Neuron (in vitro differentiated cells): Measurements from ENCODE around the gene CDC34.
A peak's percentile ranks its signal among the peaks of the same experiment; 100 is the strongest.

ENCODE experiments used
- H2AFZ ChIP-seq: one replicate; pipeline ENCODE4 v1.6.1; 2013; ENCODE audit warnings: low read depth, mild to moderate bottlenecking, inconsistent platforms, low read length, moderate library complexity
- H3K27me3 ChIP-seq: one replicate; pipeline ENCODE4 v1.6.1; 2013; ENCODE audit warnings: low read length; ENCODE audit not compliant: insufficient read depth
- H3K36me3 ChIP-seq: one replicate; pipeline ENCODE4 v1.6.1; 2013; ENCODE audit warnings: low read length; ENCODE audit not compliant: insufficient read depth
- H3K4me1 ChIP-seq: one replicate; pipeline ENCODE4 v1.6.1; 2013; ENCODE audit warnings: low read length; ENCODE audit not compliant: insufficient read depth
- H3K4me3 ChIP-seq: 2 replicates; pipeline ENCODE4 v1.5.1; 2013; ENCODE audit warnings: mild to moderate bottlenecking, low read length, moderate library complexity
- H3K9me3 ChIP-seq: one replicate; pipeline ENCODE4 v1.6.1; 2013; ENCODE audit warnings: low read length

The CDC34 gene

DNA sequence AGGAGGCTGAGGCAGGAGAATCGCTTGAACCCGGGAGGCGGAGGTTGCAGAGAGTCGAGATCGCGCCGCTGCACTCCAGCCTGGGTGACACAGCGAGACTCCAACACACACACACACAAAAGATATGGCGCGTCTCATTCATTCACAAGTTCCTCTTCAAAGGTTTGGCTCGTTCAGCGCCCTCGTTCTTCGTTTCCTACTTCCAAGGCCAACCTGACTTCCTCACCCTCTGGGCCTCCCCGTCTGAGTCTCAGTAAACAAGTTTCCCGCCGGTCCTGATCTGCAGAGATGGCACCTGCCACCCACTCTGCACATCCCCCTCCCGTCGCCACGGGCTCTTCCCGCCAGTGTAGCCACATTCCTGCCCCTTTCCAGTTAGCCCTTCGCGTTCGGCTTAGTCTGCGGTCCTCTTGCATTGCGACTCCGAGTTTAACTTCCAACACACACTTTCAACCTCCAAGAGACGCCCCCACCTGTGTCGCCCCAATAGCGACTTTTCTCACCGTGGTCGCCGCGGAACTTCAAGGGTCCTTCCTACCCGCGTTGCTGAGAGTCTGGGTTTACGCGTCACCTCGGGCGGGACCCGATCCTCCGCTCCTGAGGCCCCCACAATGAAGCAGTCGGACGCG is 39.5 kb downstream of the CDC34 start:
- Histone ChIP-seq H3K36me3 (peaks cover 6% of the 10 kb centered on the region), H2AFZ (peak overlapping the region; percentile 6), H3K4me3 (peak overlapping the region; percentile 62), H3K9me3 (peaks cover 2% of the 10 kb centered on the region), H3K4me1 (peaks cover 25% of the 10 kb centered on the region), H3K27me3 (no peaks in the 10 kb centered on the region)

- H3K4me1 ChIP-seq: peaks cover 25% of the 10 kb centered on the region
- no peaks in the 10 kb centered on the region for H3K27me3 ChIP-seq
- peaks cover 5% of the 10 kb centered on the region for H3K36me3 ChIP-seq
- H2AFZ ChIP-seq: peak overlapping the region; percentile 6
- H3K4me3 ChIP-seq: peak overlapping the region; percentile 62
- peaks cover 2% of the 10 kb centered on the region for H3K9me3 ChIP-seq
Observed at GRCh38 chr19:571566-571974, 40.0 kb downstream of the CDC34 start.

DNA sequence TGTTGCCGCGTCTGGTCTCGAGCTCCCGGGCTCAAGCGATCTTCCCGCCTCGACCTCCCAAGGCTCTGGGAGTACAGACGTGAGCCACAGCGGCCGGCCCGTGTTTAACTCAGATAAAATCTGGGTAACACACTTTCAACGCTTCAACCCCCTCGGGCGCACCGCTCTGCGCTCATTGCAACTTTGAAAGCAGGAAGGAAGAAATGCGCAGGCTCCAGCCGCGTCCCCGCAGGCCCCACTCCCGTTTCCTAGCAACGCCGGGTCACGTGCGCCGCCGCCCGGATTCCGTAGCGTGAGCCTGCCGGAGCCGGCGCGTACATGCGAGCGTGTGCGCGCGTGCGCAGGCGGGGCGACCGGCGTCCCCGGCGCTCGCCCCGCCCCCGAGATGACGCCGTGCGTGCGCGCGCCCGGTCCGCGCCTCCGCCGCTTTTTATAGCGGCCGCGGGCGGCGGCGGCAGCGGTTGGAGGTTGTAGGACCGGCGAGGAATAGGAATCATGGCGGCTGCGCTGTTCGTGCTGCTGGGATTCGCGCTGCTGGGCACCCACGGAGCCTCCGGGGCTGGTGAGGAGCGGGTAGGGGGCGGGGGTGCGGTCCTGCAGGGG is 40.7 kb downstream of the CDC34 start, which contains the start of gene BSG:
BSG (plus strand) TSS at position 457 of the 603 bp plus-strand sequence; CDS start at position 496, 39 bp downstream.
- Histone ChIP-seq H2AFZ (peak within 1 kb of the TSS; percentile 6), H3K4me3 (peak within 1 kb of the TSS; percentile 92), H3K27me3 (no peaks in the 10 kb centered on the region), H3K36me3 (peaks cover 9% of the 10 kb centered on the region), H3K9me3 (peaks cover 2% of the 10 kb centered on the region), H3K4me1 (peaks cover 25% of the 10 kb centered on the region)

DNA sequence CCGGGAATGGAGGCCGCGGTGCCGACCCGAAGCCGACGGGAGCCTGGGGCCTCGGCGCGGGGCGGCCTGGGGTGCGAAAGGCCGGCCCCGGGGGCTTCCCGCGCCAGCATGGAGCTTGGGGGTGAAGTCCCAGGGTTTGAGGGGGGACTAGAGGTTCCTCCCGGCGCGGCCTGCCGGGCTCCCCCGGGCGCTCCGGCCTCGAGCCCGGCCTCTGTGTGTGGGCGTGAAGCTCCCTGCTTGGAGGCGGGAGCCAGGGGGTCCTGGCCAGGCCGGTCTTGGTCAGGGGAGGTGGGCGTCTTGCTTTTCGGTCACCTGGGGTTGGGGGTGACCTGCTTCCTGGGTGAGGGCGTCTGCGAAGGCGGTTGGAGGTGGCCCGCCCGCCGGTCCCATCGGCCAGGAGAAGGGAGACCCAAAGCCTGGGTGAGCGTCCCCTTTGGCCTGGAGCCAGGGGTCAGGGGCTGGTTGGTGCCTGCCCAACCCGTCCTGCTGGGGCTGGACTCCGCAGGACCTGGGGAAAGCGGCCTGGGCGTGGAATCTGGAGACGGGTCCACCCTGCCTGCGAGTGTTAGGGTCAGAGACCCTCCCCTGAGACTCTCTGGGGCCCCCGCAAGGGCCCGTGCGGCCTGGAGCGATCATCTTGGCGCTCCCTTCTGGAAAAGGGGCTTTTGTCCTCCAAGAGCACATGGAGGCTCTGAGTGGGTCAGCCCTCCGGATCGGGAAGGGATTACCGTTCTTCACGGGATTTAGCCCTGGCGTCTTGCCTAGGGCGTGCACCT is 41.4 kb downstream of the CDC34 start:
- Histone ChIP-seq H3K4me1 (peaks cover 25% of the 10 kb centered on the region), H3K4me3 (peak overlapping the region; percentile 92), H3K9me3 (no peaks in the 10 kb centered on the region), H2AFZ (no peak overlapping the region), H3K27me3 (no peaks in the 10 kb centered on the region), H3K36me3 (peaks cover 15% of the 10 kb centered on the region)

- Histone ChIP-seq H3K4me1 (peaks cover 25% of the 10 kb centered on the region), H3K27me3 (no peaks in the 10 kb centered on the region), H3K9me3 (no peaks in the 10 kb centered on the region), H2AFZ (no peak overlapping the region), H3K36me3 (peaks cover 19% of the 10 kb centered on the region), H3K4me3 (peak overlapping the region; percentile 92)
Observed at GRCh38 chr19:573519-573825, 41.9 kb downstream of the CDC34 start.

DNA sequence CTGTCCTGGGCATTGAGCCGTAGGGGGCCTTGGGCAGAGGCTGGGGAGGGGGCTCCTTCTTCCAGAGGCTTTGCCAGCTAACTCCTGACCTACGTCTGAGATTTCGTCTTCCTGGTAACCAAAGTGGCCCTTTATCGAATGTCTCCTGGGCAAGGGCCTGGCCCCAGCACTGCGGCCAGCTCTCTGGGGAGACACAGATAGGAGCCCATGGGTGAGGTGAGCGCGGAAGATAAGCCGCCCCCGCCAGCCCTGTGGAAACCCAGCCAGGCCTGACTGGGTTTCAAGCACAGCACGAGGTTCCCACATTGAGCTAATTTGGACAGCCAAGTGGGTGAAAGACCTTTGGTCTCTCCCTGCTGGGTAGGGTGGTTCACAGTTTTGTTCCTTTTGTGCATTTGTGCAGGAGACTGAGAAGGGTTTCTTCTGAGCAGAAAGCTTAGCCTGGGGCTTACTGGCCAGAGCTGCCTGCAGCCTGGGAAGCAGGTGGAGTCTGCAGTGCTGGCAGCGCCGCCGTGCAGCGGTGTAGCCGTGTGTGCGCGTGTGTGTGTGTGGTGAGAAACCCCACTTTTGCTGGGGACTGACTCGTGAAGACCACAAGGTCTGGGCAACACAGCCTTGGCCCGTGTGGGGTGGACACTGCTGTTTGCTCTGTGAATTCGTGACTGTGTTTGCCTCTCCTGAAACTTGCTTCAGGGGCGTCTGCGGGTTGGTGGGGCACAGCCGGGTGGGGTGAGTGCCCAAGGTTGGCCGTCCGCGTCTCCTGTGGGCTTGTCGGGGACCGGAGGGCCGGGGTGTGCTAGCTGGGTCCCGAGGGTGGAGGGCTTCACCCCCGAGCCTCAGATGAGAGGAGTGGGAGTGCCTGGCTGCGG is 43.3 kb downstream of the CDC34 start:
- H3K4me1 ChIP-seq: peaks cover 25% of the 10 kb centered on the region
- no peak overlapping the region for H2AFZ ChIP-seq
- no peaks in the 10 kb centered on the region for H3K9me3 ChIP-seq
- H3K27me3 ChIP-seq: no peaks in the 10 kb centered on the region
- H3K4me3 ChIP-seq: peak overlapping the region; percentile 3
- peaks cover 26% of the 10 kb centered on the region for H3K36me3 ChIP-seq

- Histone ChIP-seq H3K9me3 (no peaks in the 10 kb centered on the region), H3K4me1 (peaks cover 25% of the 10 kb centered on the region), H3K36me3 (peaks cover 33% of the 10 kb centered on the region), H3K4me3 (no peak overlapping the region), H3K27me3 (no peaks in the 10 kb centered on the region), H2AFZ (no peak overlapping the region)
Observed at GRCh38 chr19:575527-576506, 44.3 kb downstream of the CDC34 start.

GRCh38 chr19:576768-577438 is 45.3 kb downstream of the CDC34 start:
- no peak overlapping the region for H2AFZ ChIP-seq
- H3K36me3 ChIP-seq: peaks cover 42% of the 10 kb centered on the region
- no peaks in the 10 kb centered on the region for H3K27me3 ChIP-seq
- H3K4me3 ChIP-seq: no peak overlapping the region
- H3K4me1 ChIP-seq: peaks cover 21% of the 10 kb centered on the region
- no peaks in the 10 kb centered on the region for H3K9me3 ChIP-seq

DNA sequence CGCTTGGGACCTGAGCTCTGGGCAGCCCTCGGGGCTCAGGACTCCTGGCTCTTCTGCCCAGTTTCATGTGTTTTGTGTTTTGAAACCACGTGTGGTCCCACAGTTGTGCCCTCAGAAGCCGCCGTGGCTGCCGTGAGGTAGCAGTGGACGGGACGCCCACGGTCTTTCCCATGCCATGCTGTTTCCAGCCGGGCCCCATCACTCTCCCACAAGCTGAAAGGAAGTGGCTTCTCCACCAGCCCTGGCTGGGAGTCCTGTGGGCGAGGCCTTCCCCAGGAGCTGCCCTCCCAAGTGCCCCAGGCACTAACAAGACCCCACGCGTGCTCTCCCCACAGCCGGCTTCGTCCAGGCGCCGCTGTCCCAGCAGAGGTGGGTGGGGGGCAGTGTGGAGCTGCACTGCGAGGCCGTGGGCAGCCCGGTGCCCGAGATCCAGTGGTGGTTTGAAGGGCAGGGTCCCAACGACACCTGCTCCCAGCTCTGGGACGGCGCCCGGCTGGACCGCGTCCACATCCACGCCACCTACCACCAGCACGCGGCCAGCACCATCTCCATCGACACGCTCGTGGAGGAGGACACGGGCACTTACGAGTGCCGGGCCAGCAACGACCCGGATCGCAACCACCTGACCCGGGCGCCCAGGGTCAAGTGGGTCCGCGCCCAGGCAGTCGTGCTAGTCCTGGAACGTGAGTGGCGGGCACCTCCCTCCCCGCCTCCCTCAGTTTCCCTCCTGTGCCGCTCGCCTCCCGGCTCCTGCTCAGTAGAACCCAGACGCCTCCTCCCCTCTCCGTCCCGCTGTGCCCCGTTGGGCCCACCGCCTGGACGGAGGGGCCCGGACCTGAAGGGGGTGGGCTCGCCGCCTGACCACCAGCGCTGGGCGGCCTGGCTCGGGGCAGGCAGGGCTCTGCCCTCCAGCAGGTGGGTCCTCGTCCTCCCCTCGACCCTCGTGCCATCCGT is 46.2 kb downstream of the CDC34 start:
- Histone ChIP-seq H3K4me3 (no peak overlapping the region), H2AFZ (no peak overlapping the region), H3K36me3 (peaks cover 45% of the 10 kb centered on the region), H3K27me3 (no peaks in the 10 kb centered on the region), H3K4me1 (peaks cover 21% of the 10 kb centered on the region), H3K9me3 (no peaks in the 10 kb centered on the region)

DNA sequence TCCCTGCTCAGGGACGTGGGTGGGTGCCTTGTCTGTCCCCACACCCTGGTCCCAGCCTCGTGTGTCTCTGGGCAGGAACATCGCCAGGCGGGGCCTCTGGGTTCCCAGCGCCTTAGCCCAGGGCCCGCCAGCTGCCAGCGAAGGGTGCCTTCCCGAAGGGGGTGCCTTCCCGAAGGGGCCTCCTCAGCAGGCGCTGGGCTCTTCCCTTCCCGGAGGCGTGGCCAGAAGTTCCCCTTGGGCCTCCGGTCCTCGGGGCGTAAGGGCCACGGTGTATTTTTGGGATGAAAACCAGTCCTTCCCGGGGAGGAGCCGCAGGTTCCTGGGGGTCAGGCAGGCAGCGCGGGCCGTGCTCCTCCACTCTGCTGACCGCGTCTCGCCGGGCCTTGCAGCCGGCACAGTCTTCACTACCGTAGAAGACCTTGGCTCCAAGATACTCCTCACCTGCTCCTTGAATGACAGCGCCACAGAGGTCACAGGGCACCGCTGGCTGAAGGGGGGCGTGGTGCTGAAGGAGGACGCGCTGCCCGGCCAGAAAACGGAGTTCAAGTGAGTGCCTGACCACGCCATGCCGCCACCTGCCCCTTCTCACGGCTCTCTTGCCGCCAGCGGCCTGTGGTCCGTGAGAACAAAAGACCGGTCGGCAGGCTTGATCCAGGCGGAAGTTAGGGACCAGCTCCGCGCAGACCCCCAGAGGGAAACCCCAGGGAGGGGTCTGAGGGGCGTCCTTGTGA is 47.7 kb downstream of the CDC34 start:
- Histone ChIP-seq H3K27me3 (no peaks in the 10 kb centered on the region), H3K4me1 (peaks cover 16% of the 10 kb centered on the region), H3K36me3 (peaks cover 54% of the 10 kb centered on the region), H3K9me3 (no peaks in the 10 kb centered on the region), H2AFZ (no peak overlapping the region), H3K4me3 (no peak overlapping the region)
